Osteocyte (in vitro differentiated cells): Measurements from ENCODE around the gene EHD2. TPM values are rescaled to one million over a fixed set of nuclear protein-coding genes. Genes with fewer than 3 reads are reported as not detected.

Experiments used
- DNase-seq: peaks from one replicate; pipeline ENCODE4 v3.0.0; 2021; ENCODE audit warnings: mixed read lengths; ENCODE audit not compliant: unreplicated experiment; ENCODE audit errors: extremely low spot score
- H3K27ac Mint-ChIP-seq: one replicate; pipeline ENCODE4 v1.8.0; 2021; ENCODE audit warnings: mild to moderate bottlenecking, mixed read lengths; ENCODE audit not compliant: unreplicated experiment
- H3K27me3 Mint-ChIP-seq: one replicate; pipeline ENCODE4 v1.8.0; 2021; ENCODE audit warnings: mixed read lengths; ENCODE audit not compliant: unreplicated experiment
- H3K36me3 Mint-ChIP-seq: one replicate; pipeline ENCODE4 v1.8.0; 2021; ENCODE audit warnings: mixed read lengths; ENCODE audit not compliant: unreplicated experiment
- H3K4me1 Mint-ChIP-seq: one replicate; pipeline ENCODE4 v1.8.0; 2021; ENCODE audit warnings: mixed read lengths; ENCODE audit not compliant: unreplicated experiment
- H3K4me3 Mint-ChIP-seq: one replicate; pipeline ENCODE4 v1.8.0; 2021; ENCODE audit warnings: mild to moderate bottlenecking, moderate library complexity, mixed read lengths; ENCODE audit not compliant: unreplicated experiment
- H3K9me3 Mint-ChIP-seq: one replicate; pipeline ENCODE4 v1.8.0; 2021; ENCODE audit warnings: mixed read lengths; ENCODE audit not compliant: unreplicated experiment
- CTCF ChIP-seq: fragments of 200-600 bp; sonication (generic); IDR thresholded peaks from 2 replicates; pipeline ENCODE4 v1.5.0; 2021; ENCODE audit warnings: antibody characterized with exemption, mild to moderate bottlenecking, moderate library complexity
- total RNA-seq: library from RNA; stranded (reverse); gene quantifications from 2 replicates; pipeline ENCODE4 v1.2.1, GENCODE V29; 2021

Gene EHD2
- total RNA-seq, 1 donor from 2014 or later, result 440 TPM

GRCh38 chr19:47730521-47730889, 17.3 kb downstream of the EHD2 start:
- Mint-ChIP-seq H3K4me3 (peak overlapping the region; percentile 57), H3K9me3 (no peaks in the 10 kb centered on the region), H3K27ac (peak overlapping the region; percentile 89), H3K4me1 (peaks cover 68% of the 10 kb centered on the region), H3K27me3 (no peaks in the 10 kb centered on the region), H3K36me3 (peaks cover 44% of the 10 kb centered on the region)
- no peak for TF ChIP-seq CTCF
- no peak for DNase-seq

GRCh38 chr19:47730910-47731309, 17.7 kb downstream of the EHD2 start:
- TF ChIP-seq CTCF, result no peak
- Mint-ChIP-seq H3K27ac (peak overlapping the region; percentile 66), H3K27me3 (no peaks in the 10 kb centered on the region), H3K36me3 (peaks cover 41% of the 10 kb centered on the region), H3K4me3 (no peak overlapping the region), H3K9me3 (no peaks in the 10 kb centered on the region), H3K4me1 (peaks cover 64% of the 10 kb centered on the region)
- DNase-seq, result no peak

GRCh38 chr19:47735131-47735530, 21.9 kb downstream of the EHD2 start:
- Mint-ChIP-seq H3K4me3 (no peak overlapping the region), H3K4me1 (peaks cover 36% of the 10 kb centered on the region), H3K36me3 (peaks cover 40% of the 10 kb centered on the region), H3K27ac (no peak overlapping the region), H3K27me3 (no peaks in the 10 kb centered on the region), H3K9me3 (no peaks in the 10 kb centered on the region)
- TF ChIP-seq CTCF, result no peak
- no peak for DNase-seq

GRCh38 chr19:47740866-47741519, 27.8 kb downstream of the EHD2 start:
- Mint-ChIP-seq H3K4me3 (no peak overlapping the region), H3K9me3 (no peaks in the 10 kb centered on the region), H3K4me1 (peaks cover 39% of the 10 kb centered on the region), H3K36me3 (peaks cover 27% of the 10 kb centered on the region), H3K27me3 (no peaks in the 10 kb centered on the region), H3K27ac (peak overlapping the region; percentile 99)
- DNase-seq, result no peak
- TF ChIP-seq CTCF, result no peak

- H3K27me3 Mint-ChIP-seq, result no peaks in the 10 kb centered on the region
- H3K27ac Mint-ChIP-seq, result peak overlapping the region; percentile 99
- H3K4me1 Mint-ChIP-seq, result peaks cover 36% of the 10 kb centered on the region
- H3K4me3 Mint-ChIP-seq, result peak overlapping the region; percentile 41
- TF ChIP-seq CTCF, result no peak
- DNase-seq, result no peak
- no peaks in the 10 kb centered on the region for H3K9me3 Mint-ChIP-seq
- peaks cover 21% of the 10 kb centered on the region for H3K36me3 Mint-ChIP-seq
Measured at GRCh38 chr19:47741544-47742140, 28.4 kb downstream of the EHD2 start.
